Regular cardiac myocyte (primary cell): ENCODE data around the gene LILRB1. TPM values are rescaled to one million over a fixed set of nuclear protein-coding genes. Genes with fewer than 3 reads are reported as not detected.

ENCODE experiments used
- total RNA-seq: library from RNA; depleted of rRNA; stranded (reverse); fragments of >200 nt; gene quantifications from 2 replicates; pipeline ENCODE4 v1.2.3, GENCODE V29; 2014

The LILRB1 gene
- not detected in 2 replicates for total RNA-seq

GRCh38 chr19:54630262-54630661 lies at the start of gene LILRB1:
Gene LILRB1, plus strand, starts transcription at chr19:54630484. Its CDS starts 590 bp downstream, at chr19:54631074.

DNA sequence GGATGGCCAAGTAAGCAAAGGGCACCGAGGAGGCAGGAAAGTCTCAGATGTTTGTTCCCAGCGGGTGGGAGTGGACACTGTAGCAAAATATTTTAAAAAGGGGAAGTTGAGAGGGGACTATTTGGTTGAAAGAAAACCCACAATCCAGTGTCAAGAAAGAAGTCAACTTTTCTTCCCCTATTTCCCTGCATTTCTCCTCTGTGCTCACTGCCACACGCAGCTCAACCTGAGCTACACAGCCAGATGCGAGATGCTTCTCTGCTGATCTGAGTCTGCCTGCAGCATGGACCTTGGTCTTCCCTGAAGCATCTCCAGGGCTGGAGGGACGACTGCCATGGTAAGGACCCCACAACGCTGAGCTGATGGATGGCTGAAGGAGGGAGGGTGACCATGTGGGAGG lies 36.8 kb upstream of the LILRB1 start, which contains the start of gene LILRA1:
TSS of gene LILRA1 (plus strand) at position 188 of the 400 bp plus-strand sequence. CDS start 613 bp downstream, outside the sequence.

DNA sequence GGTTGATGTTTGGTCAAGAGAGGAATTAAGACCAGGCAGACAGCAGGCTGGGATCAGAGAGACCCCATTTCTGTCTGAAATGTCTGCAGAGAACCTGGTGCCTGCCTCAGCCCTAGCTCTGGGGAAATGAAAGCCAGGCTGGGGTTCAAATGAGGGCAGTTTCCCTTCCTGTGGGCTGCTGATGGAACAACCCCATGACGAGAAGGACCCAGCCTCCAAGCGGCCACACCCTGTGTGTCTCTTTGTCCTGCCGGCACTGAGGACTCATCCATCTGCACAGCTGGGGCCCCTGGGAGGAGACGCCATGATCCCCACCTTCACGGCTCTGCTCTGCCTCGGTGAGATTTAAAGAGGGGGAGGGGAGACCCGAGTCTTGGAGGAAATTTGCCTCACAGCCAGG lies 32.4 kb downstream of the LILRB1 start, which contains the start of gene LILRB4:
TSS of gene LILRB4 (plus strand) at position 256 of the 400 bp plus-strand sequence. CDS start at position 305, 49 bp downstream.

Other genes starting within 250 kb of the LILRB1 start
- gene TTYH1, start 215.0 kb upstream of the LILRB1 start, total RNA-seq = not detected in 2 replicates
- gene LENG8, start 181.3 kb upstream of the LILRB1 start, total RNA-seq = 29.1 and 39.2 TPM in 2 replicates
- 6.5 and 11.8 TPM in 2 replicates for gene LENG9, start 166.7 kb upstream of the LILRB1 start, total RNA-seq
- 5.2 and 15.8 TPM in 2 replicates for gene CDC42EP5, start 157.2 kb upstream of the LILRB1 start, total RNA-seq
- not detected in 2 replicates for gene LAIR2, start 127.7 kb upstream of the LILRB1 start, total RNA-seq
- not detected in 2 replicates for gene LILRA2, start 56.7 kb upstream of the LILRB1 start, total RNA-seq
- not detected in 2 replicates for gene LILRA1, start 36.9 kb upstream of the LILRB1 start, total RNA-seq
- gene LILRB4, start 32.5 kb downstream of the LILRB1 start, total RNA-seq = not detected in 2 replicates
- gene KIR3DL3, start 94.0 kb downstream of the LILRB1 start, total RNA-seq = not detected in 2 replicates
- not detected in 2 replicates for gene KIR2DL3, start 108.0 kb downstream of the LILRB1 start, total RNA-seq
- not detected in 2 replicates for gene KIR2DL1, start 139.3 kb downstream of the LILRB1 start, total RNA-seq
- not detected in 2 replicates for gene KIR2DL4, start 173.1 kb downstream of the LILRB1 start, total RNA-seq
- gene KIR3DL1, start 186.0 kb downstream of the LILRB1 start, total RNA-seq = not detected in 2 replicates
- not detected in 2 replicates for gene KIR2DS4, start 202.2 kb downstream of the LILRB1 start, total RNA-seq
- not detected in 2 replicates for gene KIR3DL2, start 220.0 kb downstream of the LILRB1 start, total RNA-seq
- not detected in 2 replicates for gene FCAR, start 243.8 kb downstream of the LILRB1 start, total RNA-seq